Activated CD4-positive, CD25-positive, alpha-beta regulatory T cell (primary cell): Measurements from ENCODE around the gene DMAC1.

ENCODE experiments used
- DNase-seq, 4 experiments: peaks; one replicate each; lab custom pipeline; 2025; lab: John Stamatoyannopoulos, UW

The DMAC1 gene

DNA sequence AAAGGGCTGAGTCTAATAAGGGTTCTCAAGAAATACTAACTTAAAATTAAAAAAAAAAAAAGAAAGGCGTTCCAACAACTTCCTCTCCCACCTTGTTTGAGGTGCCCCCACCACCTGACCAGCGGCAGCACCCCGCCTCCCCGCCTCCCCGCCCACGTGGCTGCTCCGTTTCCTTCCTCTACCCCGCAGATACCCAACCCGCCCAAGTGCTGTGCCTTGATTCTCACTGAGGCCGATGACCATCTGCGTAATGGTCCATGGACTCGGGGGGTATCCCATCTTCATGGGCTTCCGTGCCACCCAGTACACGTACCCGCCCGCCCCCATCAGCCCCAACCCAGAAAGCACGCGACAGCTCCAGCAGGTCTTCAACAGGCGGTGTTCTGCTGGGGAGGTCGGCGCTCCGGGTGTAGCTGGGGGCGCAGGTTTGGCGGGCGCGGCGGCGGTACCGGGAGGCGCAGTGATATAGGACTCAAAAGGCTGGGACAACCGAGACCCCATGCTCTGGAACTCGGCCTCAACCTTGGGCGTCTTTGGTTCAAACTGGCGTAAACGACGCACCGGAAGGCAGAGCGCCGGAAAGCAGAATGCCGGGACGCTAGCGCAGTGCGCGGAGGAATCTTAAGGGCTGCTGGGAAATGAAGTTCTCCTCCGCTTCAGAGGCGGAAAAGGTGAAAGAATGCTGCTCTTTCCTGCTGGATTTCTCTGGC is at the start of gene DMAC1:
DMAC1 (minus strand) TSS at position 545 of the 710 bp plus-strand sequence; CDS start at position 501, 44 bp downstream.
- peak; percentile 33 to 57 (median 55) for DNase-seq

GRCh38 chr9:7849362-7849761 is 49.8 kb upstream of the DMAC1 start:
- no peak for DNase-seq

DNA sequence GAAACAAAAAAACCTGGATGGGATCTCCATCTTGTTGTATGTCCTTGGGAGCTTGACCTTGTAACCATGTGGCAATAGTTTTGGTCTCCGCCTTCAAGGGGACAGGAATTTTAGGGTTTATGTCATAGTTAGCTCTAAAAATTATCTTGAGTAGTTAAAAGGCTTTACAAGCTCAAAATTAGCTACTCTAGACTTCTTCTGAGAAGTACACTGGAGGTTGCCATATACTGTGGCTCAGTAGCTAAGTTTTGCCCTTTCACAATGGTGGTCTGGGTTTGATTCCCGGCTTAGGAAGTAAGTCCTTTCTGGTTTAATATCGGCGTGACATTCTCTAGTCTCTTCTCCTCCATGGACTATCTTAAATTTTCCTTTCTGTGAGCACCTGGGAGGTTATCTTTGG is 48.9 kb upstream of the DMAC1 start:
- DNase-seq = no peak

DNA sequence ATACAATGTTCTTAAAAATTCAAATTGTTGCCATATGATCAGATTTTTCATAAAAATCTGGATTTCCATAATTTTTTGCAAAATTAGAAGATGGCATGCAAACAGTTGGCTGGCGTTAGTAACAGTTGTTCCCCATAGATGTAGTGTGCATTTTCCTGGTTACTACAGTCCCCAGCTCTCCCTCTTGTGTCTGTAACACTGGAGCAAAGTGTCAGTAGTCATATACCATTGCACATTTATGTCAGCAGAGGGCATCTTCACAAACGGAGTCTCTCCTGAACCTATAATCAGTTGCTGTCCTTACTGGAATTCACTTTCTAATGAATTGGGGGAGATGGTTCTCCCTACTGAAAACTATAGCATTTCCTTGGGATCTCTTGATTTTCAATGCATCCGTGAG is 44.7 kb upstream of the DMAC1 start:
- DNase-seq = no peak

DNA sequence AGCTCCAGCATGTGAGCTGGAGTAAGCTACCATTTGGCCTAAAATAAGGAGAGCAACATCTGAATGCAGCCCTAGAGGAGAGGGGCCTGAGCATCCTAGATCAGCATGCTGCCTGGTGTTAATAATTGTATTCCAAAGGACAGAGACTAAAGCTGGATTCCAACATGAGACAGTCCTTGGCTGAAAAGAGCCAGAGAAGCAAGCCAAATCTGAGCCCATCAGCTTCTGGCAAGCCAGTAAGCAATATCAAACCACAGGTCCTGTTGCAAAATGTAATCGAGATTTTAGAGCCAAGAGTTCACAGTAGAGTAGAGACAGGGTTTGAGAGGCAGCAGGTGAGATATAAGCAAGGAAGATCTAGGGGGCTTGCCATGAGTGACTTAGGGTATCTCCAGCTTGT is 42.3 kb upstream of the DMAC1 start:
- no peak for DNase-seq

DNA sequence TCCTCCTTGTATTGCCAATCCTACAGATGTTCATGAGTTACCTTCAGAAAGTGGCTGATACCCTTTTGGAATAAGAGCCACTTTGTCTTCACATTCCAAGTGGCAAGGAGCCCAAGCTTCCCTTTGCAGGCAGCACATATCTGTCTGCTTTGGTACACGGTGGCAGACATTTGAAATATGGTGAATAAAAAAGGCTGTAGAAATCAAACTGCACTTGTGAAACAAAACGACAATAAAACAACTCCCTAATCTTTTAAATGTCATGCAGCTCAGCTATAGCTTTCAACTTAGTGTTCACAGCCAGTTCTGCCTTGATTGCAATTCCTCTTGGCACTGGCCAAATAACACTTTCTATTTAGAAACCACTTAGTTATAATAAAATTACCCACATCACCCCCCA is 35.0 kb upstream of the DMAC1 start:
- DNase-seq = no peak

GRCh38 chr9:7828334-7828733 is 28.8 kb upstream of the DMAC1 start:
- no peak for DNase-seq

- no peak for DNase-seq
Observed at GRCh38 chr9:7827792-7828191, 28.2 kb upstream of the DMAC1 start.

- no peak for DNase-seq
Observed at GRCh38 chr9:7827056-7827455, 27.5 kb upstream of the DMAC1 start.

DNA sequence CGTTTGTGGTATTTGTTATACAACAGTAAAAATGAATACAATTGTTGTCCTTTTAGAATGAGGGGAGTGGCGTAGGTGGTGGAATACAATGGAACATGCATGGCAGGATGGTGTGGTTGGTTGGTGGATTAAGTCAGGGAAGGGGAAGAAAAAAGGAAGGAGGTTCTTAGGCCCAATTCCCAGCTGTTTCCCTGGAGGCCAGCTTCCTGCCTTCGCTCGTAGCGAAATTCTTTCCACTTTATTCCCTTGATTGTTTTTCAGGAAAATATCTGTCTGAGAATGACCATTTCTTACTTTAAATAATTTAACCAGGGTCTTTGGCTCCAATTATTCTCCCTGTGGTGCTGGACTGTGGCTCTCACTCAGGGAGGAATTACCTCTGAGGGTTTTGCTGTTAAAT is 24.1 kb upstream of the DMAC1 start:
- DNase-seq = no peak

GRCh38 chr9:7819984-7820383 is 20.4 kb upstream of the DMAC1 start:
- no peak for DNase-seq

DNA sequence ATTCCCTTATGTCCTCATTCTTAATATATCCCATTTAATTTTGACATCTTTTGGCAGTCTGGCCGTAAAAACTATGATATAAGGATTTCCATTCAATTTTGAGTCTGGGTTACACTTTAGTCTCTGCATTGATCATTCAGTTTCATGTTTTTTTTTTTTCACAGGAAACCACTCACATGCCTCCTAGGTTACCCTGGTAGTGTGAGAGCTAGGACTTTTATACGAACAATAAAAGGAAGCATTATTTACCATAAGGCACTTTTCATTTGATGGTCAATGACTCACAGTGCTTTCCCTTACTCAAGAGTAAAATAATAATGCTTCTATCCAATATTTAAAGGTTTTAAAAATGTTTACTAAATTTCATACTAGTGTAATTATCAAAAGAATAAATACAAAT is 16.4 kb upstream of the DMAC1 start:
- DNase-seq = no peak

- DNase-seq = no peak
Observed at GRCh38 chr9:7813030-7813429, 13.5 kb upstream of the DMAC1 start.

DNA sequence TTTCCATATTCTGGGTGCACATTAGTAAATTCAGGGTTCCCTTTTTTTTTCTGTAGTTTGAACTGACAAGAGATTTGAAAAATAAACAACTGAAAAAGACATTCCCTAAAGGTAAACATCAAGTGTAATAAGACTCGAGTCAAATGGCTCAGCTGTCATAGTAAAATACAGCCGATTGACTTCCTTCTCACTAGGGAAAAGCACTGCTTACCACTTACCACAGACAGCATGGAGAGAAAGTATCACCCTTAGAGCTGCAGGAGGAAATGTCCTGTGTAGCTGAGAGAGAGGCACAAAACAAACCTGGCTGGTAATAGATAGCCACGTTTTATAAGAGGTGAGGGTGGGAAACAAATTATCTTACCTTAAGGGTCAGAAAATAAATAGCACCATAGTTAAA is 12.1 kb upstream of the DMAC1 start:
- DNase-seq = no peak

DNA sequence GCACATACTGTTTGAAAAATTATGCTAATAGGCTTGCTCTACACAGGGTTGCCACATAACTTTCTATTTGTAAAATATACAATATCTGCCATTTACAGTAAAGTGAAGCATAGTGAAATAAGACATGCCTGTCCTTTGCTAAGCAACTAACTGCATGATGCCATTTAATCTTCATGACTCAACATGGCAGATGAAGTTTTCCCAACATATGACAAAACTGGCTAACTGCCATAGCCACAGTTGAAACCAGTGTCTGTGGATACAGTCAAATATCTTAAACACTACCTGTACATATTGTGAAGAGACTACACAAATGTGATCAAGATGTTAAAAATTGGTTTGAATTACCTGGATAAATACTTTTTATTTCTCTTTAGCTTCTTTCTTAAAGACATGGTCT is 3.1 kb upstream of the DMAC1 start:
- no peak for DNase-seq

GRCh38 chr9:7799944-7800285 is 337 bp upstream of the DMAC1 start:
- no peak for DNase-seq

- DNase-seq = no peak
Observed at GRCh38 chr9:7794196-7794595, 5.4 kb downstream of the DMAC1 start.

DNA sequence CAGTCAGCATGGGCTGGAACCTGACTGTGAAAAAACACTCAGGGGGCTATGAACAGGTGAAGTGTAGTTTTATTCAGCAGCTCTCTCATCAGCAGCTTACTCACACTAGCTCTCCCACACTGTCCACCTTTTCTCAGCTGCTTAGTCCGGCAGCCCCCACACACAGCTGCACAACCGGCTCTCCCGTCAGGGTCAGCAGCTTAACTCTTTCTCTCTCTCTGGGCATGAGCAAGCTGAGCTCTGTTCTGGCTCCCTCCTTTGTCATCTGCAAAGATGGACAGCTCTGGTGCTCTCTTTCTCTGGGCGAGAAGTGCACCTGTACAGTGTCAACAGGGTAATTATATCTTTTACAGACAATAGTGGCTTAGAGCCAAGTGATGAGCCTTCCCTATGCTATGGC is 8.2 kb downstream of the DMAC1 start:
- DNase-seq = no peak

DNA sequence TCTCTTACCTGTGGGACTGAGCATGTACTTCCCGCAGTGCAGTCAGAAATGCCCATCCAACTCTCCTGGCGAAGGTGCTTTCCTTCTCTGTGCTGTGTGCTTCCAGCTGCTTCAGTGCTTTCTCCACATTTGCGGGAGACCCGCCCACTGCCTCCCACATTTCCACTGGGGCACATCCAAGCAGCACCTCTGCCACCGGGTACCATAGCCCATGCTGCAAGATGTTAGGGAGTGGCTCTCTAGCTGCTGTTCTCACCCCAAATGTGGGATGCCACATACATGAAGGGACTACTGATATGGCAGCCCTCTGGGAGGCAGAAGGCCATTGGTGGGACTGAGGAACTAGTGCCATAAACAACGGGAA is 8.8 kb downstream of the DMAC1 start:
- no peak for DNase-seq

DNA sequence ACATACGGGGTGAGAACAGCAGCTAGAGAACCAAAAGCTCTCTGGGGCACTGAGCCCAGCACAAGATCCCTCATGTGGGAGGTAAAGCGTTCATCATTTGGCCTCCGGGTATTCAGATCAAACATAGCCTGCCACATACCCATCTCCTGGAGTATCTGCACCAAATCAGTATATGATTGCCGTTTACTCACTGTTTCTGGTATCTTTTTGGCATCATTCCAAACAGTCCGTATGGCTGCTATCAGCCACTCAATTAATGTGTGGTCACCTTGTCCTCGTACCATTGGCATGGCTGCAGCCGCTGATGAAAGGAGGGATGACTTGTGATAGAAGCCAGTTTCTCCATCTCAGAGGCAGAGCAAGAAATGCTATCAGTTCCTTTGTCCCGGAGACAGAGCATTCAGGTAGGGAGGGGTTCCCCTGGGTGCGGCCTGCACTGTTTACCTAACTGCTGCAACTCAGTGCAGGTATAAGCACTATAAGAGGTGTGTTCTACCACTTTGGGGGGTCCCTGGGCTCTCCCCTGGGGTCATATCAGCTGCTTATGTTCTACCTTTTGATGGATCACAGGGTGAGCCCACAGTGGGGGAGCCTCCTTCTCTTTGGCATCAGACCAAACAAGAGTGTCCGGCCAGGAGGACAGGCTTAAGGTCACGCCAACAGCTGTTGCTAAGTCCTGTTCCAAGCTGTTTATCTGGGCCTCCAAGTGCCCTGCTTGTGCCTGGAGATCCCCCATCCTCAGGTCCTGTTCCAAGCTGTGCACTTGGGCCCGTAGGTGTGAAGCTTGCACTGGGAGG is 9.4 kb downstream of the DMAC1 start:
- no peak for DNase-seq

DNA sequence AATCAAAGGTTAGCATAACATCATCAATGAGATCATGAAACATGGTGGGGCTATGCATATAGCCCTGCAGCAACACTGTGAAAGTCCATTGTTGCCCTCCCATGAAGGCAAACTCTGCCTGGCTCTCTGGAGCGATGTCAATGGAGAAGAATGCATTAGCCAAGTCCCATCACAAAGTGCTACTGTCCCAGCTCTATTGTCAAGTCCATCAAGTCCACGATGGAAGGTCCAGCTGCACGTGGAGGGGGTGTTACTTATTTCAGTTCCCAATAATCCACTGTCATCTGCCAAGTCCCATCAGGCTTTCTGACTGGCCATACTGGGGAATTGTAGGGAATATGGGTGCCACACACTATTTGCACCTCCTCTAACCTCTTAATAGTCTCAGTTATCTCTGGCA is 10.8 kb downstream of the DMAC1 start:
- no peak for DNase-seq

DNA sequence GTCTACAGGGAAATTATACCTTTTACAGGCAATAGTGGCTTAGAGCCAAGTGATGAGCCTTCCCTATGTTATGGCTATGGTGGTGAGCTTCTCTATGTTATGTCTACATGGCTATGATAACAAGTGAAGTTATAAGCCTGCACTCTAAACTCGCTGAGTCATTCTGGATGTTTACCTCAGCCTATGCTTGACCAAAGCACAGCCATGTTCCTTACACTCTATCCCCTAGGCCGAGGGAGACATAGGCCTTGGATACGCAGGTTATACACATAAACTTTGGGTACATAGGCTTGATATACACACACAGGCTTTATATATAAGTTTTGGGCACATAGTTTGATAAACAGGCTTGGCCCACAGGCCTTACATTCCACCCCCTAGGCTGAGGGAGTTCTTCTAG is 13.8 kb downstream of the DMAC1 start:
- DNase-seq = no peak

- no peak for DNase-seq
Observed at GRCh38 chr9:7784472-7784871, 15.1 kb downstream of the DMAC1 start.

DNA sequence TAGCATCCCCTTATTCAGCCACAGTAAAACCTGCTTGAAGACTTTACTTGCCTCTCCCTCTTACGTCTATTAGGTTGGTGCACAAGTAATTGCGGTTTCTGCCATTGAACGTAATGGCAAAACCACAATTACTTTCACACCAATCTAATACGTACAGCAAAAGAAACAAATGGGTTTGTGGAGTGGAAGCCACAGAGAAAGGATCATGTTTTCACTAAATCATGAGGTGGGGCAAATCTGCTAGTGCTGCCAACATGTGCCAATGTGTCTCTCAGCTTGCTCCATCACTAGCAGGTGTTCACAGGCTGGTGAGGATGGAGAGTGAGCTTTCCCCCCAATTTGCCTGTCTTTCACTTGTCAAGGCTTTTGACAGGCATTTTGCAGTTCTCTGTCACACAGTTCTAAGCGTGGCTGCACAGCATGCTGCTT is 15.9 kb downstream of the DMAC1 start:
- no peak for DNase-seq
